EH (cell line): Measurements from ENCODE around the gene HDAC4.
A peak's percentile ranks its signal among the peaks of the same experiment; 100 is the strongest.

ENCODE experiments used
- DNase-seq: peaks from one replicate; pipeline ENCODE4 v3.0.0-alpha.2; 2015; ENCODE audit warnings: low read depth

The HDAC4 gene

DNA sequence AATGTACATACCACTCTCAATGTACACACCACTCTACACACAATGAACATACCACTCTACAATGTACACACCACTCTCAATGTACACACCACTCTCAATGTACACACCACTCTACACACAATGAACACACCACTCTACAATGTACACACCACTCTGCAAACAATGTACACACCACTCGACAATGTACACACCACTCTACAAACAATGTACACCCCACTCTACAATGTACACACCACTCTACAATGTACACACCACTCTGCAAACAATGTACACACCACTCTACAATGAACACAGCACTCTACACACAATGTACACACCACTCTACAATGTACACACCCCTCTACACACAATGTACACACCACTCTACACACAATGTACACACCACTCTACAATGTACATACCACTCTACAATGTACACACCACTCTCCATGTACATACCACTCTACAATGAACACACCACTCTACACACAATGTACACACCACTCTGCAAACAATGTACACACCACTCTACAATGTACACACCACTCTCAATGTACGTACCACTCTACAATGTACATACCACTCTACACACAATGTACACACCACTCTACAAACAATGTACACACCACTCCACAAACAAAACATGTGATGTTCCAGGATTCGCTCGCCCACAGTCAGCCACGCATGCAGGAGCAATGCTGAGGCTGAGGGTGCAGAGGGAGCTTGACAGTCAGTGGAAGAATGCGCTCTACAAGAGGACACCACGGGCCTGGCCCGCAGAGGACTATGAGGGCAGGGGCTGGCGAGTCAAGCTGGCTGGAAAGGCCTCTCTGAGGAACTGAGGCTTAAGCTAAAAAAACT is 118.2 kb downstream of the HDAC4 start:
- DNase-seq, result no peak

GRCh38 chr2:239280296-239281017 is 120.4 kb downstream of the HDAC4 start:
- peak; percentile 77 for DNase-seq

DNA sequence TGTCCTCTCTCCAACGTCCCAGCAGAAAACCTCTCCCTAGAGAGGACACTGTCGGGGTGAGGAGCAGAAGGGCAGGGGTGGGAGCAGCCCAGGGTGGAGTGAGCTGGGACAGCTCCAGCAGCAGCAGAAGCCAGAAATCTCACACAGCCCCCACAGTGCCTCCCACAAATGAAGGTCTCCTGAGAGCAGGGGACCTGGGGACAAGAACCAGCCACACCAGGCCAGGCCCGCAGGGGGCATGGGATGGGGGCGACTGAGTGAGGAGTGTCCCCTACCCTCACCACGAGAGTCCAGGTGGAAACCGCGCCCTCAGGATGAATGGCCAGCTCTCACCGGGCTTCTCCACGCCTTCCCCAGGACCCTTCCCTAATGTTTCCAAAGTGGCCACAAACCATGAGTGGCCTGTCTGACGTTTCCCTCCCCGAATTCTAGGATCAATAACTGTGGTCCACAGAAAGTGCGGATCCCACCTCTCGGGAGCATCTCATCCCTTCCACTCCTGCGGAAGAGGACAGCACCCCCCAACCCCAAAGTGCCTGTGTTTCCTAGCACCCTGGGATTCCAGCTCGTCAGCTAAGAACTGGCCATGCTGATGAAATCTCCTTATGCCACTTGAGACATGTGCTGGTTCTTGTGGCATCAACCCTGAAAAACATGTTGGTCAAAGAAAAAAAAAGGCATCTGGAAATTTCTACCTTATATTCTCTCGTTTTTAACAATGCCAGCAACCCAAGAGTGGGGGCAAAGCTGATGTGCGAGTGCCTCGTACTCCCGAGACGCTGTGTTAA is 121.1 kb downstream of the HDAC4 start:
- peak; percentile 13 for DNase-seq

DNA sequence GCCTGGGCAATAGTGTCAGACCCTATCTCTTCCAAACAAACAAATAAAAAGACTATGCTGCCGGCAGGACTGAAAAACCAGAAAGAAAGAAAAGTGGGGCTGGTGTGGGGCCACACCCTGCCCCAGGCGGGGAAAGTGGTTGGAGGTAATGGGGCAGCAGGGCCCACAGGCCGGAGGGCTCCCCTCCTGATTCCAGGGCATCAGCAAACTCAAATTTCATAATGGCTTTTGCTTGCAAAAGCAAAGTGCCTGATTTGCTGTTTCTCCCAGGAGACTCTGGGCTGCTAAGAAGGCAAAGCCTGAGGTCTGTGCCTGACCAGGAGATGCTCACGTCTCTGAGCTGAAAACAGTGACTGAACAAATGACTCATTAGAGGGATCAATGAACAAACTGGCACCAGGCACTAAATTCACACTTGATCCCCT is 121.9 kb downstream of the HDAC4 start:
- DNase-seq, result peak; percentile 24

GRCh38 chr2:239278361-239278760 is 122.5 kb downstream of the HDAC4 start:
- DNase-seq, result no peak

DNA sequence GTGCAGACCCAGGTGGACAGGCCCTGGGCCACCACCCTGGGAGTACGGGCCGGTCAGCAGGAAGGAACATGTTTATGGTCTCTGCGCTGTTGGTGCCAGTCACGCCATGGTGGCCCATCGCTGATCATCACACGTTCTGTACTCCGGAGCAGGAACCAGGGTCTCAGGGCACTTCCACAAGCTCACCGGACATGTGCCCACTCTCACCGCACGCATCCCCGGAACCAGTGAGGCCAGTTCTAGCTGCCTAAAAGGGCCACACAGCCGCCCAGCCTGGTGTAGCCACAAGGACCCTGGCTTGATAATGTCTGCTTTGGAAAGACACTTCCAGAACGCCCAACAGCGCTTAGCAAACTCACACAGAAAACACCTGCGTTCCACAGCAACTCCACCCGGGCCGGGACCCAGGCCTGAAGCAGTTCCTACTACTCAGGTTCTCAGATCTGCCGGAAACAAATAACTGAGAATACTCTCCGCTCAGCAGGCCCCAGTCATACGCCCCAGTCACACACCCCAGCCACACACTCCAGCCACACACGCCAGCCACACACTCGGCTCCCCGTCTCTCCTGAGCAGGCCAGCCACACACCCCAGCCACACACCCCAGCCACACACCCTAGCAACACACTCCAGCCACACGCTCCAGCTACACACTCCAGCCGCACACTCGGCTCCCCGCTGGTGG is 123.3 kb downstream of the HDAC4 start:
- DNase-seq, result no peak

DNA sequence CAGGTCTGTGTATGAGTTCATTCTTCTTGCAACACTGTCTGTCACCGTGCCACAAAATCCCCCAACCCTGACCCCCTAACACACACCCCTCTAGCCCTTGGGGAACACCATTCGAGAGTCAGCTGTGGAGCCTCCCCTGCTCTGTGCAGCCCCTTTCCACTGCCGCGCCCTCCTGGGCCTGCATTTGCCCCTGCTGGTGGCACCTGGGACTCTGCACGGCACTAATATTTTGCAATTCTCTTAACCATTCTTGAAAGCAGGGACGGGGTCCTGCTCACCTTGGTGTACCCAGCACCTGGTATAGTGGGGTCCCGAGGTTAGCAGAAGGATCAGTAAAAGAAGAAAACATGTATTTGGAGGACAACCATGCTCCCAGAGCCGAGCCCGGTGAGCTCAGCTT is 124.0 kb downstream of the HDAC4 start:
- DNase-seq, result no peak

- peak; percentile 94 for DNase-seq
These were observed 124.7 kb downstream of the HDAC4 start for GRCh38 chr2:239275847-239276831.

DNA sequence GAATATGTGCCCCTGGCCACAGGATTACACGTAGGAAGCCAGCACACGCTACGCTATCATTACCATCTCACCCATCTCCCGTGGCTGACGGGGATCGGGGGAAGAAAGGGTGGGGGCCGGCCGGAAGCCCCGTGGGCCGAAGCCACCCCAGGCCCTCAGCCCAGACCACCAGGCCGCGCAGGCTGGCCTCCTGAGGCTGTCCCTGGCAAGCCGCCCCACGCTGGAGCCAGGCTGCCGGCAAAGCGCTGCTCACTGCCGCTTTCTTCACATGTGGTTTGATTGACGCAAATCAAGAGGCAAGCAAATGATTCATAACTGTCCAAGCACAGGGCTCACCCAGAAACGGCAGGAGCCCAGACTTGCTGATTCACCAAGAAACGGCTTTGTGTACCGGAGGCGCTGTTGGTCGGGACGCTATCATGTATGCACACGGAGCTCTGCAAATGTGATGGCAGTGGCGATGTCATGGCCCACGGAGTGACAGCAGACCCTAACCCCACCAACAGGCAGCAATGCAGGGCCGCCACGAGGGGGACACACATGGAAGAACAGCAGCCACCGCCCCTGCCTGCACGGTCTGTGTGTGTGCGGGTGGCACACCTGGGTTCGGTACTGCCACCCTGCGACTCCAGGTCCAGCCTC is 125.7 kb downstream of the HDAC4 start:
- DNase-seq, result peak; percentile 99

DNA sequence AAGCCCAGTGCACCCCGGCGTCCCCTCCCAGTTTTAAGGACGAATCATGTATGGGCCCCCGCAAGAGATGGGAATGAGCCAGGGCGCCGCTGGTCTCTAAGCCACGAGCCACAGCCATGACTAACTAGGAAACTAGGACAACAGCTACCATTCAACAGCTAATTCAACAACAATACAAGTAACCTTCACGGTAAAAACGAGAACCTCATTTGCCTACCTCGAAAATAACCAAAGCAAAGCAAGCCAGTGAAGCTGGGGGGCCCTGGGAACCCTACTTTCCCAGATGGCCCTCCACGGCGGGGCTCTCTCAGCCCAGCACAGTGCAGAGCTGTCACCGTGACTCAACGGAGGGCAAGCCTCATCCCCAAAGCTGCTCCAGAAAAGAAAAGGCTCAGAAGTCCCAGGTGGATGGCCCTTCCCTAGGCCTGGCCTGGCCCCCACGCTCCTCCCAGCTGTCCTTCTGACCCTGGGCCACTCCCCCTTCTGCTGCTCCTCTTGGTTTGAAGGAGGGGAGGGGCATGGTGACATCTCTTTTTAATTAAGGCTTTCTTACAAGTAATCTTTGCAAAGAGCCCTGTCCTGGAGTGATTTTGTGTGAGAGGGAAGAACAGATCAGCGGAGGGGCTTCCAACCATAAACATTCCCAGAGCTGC is 126.3 kb downstream of the HDAC4 start:
- peak; percentile 81 for DNase-seq

DNA sequence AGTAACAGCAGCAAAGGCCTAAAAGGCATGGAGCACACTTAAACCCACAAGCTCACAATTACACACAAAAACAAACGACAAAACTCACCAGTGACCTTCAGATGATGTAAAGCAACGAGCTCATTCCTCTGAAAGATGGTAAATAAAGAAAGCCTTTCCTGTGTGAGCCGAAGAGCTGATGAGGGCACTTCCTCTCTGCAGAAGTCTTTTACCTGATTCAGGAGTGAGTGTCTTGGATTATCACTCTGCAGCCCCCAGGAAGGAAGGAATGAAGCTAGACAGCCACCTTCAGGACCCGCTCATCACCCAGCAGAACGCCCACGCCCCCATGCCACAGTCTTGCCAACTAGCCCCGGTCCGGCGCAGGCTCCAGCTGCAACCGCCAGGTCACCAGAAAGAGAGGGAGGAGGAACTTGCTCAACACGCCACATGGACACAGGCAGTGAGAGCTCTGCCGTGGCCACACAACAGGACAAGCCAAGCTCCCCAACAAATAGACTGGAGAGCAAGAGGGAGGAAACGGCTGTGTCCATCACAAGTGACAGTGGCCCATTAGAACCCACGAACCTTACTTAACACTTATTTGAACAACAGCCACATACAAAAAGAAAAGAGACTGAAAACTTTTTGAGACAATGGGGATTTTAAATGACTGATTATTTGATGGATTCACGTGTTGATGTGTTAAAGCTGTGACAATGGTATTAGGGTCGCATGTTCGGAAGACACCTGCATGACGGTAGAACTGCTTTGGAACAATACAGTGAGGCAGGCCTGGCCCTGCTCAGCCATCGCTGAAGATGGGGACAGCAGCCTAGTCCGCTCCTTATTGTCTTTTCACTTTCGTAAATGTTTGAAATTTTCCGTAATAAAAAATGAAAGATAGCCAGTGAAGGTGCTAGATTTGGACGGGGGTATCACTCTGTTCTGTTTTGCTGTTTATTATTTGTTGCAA is 127.3 kb downstream of the HDAC4 start:
- DNase-seq, result no peak

DNA sequence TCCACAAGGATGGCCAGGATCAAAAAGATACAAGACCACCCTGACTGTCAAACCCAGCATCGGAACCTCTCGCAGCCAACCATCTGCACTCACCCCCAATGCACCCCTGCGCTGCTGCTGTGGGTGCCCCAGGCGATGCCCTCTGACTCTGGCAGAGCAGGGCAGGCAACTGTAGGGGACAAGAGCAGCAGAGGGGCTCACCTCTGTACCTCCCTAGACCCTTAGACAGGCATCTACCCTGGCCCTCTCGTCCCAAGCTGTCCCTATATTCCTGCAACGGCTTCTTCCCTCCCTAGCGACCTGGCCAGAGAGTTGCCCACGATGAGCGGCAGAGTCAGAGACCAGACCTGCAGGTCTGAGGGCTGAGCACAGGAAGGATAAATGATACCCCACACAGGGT is 128.2 kb downstream of the HDAC4 start:
- no peak for DNase-seq

DNA sequence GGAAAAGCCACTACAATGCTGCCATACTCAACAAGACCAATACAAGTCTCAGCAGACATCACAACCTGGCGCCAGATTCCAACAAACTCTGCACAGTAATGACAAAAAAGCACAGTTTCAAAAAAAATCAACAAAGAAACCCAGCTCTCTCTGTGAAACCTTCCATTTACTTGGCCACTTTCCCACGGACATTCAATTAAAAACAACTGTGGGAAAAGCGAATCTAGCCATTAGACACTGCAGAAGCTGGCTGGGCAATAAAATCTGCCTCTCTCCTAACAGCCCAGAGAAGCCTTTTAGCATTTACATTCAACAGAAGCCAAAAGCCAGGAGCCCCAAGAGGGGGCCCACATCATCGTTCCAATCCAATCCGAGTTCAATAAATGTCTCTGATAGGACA is 128.9 kb downstream of the HDAC4 start:
- peak; percentile 76 for DNase-seq

DNA sequence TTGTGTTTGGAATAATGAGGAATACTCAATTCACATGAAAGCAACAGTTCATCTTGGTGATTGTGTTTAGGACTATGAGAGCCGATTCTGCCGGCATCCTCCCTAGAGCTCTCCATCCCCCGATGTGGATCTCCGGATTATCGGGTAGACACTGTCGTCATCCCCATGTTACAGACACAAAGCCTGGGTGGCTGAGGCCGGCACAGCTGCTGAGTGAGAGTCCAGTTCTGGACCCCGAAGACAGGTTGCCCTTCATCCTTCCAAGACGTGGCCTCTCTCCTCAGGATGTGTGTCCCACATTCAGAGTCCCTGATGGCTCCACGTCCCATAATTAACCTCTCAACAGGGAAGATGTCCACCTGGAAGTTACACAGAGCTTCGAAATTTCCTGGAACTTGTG is 129.3 kb downstream of the HDAC4 start:
- no peak for DNase-seq

DNA sequence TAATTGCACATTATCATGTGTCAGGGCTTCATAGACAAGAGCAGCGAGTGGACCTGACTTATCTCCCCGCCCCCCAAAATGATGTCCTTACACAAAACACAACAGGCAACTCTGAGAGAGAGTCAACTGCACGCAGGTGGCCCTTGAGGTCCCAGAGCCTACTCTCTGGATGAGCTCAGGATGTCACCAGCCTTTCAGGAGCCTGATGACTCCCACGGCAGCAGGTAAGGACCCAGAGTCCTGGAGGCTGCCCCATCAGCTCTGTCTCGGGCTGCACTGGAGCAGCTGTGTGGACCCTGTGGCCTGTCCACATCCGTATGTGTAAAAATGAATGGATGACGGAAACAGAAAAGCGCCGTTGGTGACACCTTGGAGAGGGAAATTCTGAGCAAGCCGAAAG is 130.9 kb downstream of the HDAC4 start:
- DNase-seq, result no peak

- DNase-seq, result no peak
These were observed 131.5 kb downstream of the HDAC4 start for GRCh38 chr2:239269173-239269885.

DNA sequence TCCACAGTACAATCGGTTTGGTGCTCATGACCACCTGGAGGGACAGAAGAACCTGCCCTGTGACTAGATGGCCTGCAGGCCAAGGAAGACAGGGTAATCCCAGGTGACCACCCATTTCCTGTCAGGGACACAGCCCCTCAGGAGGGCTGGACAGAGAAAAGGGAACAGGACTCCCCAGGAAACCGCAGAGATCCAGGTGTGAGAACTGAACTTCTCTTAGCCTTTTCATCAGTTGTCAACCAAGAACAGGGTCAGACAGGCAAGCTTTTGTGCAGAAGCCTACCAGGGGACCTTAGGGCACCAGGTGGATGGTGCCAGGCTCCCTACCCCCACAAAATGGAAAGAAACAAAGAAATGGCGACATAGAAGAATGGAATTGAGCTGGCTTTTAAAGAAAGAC is 132.3 kb downstream of the HDAC4 start:
- DNase-seq, result no peak

- no peak for DNase-seq
These were observed 132.7 kb downstream of the HDAC4 start for GRCh38 chr2:239268082-239268481.
